ENCODE data around the gene ARHGAP18.

ARHGAP18 gene

GRCh38 chr6:129665555-129665954, 44.4 kb downstream of the ARHGAP18 start:
- FAIRE-seq, result no peak

GRCh38 chr6:129663531-129663930, 46.4 kb downstream of the ARHGAP18 start:
- FAIRE-seq, result no peak

DNA sequence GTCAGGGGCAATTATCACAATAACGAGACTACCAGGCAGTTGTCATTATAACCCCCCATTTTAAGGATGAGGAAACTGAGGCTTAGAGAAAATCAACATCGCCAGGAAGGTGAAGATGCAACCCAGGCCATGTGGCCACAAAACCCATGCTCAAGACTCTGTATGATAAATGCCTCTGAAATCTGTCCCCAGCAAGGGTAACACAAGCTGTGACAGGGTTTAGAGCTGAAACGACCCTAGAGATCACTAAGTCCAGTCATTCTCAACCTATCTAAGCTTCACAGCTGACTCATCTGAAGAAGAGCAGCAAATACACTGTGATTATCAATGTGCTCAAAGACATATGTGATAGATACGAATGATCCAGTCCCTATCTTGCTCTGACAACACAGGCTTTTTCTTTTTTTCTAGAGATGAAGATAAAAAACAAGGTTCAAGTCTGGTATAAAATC, 47.0 kb downstream of the ARHGAP18 start:
- no peak for FAIRE-seq

- no peak for FAIRE-seq
Observed at GRCh38 chr6:129662406-129662766, 47.6 kb downstream of the ARHGAP18 start.

GRCh38 chr6:129661536-129662405, 48.2 kb downstream of the ARHGAP18 start:
- FAIRE-seq, result no peak

- FAIRE-seq, result no peak
Observed at GRCh38 chr6:129660346-129660676, 49.7 kb downstream of the ARHGAP18 start.

DNA sequence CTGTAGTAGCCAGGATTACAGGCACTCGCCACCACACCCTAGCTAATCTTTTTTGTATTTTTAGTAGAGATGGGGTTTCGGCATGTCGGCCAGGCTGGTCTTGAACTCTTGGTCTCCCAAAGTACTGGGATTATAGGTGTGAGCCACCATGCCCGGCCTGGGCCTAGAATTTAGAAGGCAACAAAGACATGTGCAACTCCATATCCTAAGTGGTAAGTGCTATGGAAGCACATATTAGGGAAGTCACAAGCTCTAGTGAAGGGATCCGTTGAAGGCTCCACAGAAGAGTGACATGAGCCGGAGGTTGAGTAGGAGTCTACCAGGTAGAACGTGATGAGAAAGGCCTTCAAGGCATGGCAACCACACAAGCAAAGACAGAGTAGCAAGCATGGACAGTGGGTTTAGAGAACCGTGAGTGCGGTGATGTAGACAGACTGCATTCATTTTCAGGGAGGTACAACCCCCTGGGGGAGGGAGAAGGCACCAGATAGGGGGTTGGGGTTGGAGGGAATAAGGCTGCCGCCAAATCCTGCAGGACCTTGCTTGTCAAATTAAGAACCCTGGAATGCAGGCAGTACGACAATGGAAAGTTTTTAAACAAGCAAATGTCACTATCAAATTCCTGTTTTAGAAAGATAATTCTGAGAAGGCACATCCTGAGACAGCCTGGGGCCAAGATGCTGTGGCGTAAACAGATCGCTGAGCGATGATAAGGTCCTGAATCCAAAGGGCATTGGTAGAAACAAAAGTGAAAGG, 50.2 kb downstream of the ARHGAP18 start:
- no peak for FAIRE-seq

DNA sequence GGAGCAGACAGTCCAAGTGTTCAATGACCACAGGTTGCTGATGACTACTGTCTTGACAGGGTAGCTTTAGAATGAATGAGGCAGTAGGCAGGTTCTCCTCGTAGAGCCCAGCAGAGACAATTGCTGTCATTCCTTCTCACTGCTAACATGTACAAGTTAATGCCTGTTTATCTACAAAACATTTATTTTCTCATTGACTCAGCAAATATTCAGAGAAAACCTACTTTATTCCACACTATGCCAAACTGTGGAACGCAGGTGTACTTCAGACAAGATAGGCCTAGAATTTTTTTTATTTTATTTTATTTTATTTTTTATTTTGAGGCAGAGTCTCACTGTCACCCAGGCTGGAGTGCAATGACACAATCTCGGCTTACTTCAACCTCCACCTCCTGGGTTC, 50.8 kb downstream of the ARHGAP18 start:
- no peak for FAIRE-seq

GRCh38 chr6:129657483-129657882, 52.5 kb downstream of the ARHGAP18 start:
- no peak for FAIRE-seq

GRCh38 chr6:129655334-129655733, 54.6 kb downstream of the ARHGAP18 start:
- FAIRE-seq, result no peak

DNA sequence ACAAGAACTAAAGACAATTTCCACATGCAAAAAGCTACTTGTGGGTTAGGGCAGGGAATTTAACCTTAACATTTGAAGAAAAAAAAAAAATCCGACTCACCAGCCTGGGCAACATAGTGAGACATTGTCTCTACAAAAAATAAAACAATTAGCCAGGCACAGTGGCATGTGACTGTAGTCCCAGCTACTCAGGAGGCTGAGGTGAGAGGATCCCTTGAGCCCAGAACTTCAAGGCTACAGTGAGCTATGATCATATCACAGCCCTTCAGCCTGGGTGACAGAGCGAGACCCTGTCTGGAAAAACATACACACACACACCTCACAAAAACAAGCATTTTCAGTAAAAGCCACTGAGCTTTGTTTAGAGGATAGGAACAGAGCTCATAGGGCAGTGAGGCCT, 56.2 kb downstream of the ARHGAP18 start:
- FAIRE-seq, result no peak

DNA sequence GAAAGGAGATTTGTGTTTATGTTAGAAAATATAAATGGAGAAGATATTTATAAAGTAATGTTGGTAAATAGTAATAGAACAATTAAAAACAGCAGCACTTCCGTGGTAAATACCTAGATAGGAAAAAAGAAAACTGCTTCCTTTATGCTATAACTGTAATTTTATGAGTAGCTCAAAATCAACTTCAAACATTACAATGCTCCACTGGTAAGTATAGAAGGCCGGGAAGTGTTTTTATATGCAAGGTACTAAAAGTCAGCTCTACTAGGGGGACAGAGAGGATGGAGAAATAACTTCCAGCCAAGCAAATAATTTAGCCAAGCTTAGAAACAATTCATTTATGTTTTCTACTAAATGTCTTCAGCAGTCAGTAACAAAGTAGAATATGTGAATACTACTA, 56.7 kb downstream of the ARHGAP18 start:
- no peak for FAIRE-seq

GRCh38 chr6:129651291-129651691, 58.7 kb downstream of the ARHGAP18 start:
- FAIRE-seq, result no peak

GRCh38 chr6:129648819-129649491, 61.0 kb downstream of the ARHGAP18 start:
- no peak for FAIRE-seq

DNA sequence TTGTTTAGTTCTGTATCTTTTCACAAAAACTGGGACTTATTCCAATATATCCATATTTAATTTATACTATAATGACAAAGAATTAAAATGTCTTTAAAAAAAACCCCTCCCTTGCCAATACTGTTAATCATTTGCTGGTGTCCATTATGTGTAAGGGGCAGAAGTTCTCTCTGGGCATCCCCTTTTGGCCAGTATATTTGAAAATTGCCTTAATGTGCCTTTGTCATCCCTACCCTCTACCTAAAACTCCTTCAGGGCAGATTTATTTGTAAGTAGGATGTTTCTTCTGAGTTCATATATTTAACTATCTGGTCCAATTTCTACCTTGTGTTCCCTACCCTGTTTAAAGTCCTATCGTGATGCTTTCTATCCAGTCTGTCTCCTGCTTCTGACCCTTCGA, 62.9 kb downstream of the ARHGAP18 start:
- FAIRE-seq, result no peak

DNA sequence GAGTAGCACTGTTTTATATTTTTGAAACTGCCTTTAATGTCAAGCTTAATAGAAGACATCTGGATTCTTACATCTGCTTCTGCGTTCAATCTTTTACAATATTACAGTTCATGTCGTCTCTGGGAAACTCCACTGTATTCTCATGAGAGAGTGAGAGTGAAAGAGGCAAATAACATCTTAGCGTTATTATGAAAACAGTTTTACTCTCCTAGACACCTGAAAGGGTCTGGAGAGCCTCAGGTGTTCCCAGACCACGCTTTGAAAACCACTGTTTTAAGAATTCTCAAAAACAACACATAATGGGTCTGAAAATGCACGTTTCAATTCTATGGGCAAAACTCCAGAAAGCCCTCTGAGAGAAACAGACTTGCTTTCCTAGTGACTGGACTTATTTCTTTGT, 63.3 kb downstream of the ARHGAP18 start:
- no peak for FAIRE-seq

DNA sequence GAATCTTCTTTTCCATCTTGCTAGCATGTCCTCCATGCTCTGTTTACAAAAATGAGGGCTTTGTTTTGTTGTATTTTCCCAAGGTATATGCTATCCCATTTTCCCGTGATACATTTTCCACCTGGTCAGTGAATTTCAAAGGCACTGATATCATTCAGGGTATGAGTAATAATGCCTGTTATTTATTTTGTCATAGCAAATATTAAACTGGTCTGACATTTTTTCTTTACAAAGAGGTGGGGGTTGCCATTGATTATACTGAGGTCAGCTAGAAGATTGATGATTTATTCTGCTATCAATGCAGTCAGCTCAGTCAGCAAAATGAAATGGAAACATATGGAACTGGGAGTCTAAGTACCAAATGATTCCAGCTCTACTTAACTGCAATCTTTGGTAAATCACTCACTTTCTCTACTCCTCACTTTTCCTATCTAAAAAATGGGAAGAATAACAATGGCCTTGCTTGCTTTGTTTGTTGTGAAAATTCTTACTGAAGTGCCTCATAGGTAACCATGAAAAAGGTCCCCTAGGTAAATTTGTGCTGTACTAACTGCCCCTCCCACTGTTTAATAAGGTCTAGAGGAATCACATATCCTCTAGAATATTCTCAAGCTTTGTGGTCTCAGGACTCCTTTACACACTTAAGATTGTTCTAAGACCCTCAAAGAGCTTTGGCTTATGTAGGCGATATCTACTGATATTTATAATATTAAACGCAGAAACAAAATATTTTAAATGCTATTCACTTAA, 64.0 kb downstream of the ARHGAP18 start:
- FAIRE-seq, result no peak

DNA sequence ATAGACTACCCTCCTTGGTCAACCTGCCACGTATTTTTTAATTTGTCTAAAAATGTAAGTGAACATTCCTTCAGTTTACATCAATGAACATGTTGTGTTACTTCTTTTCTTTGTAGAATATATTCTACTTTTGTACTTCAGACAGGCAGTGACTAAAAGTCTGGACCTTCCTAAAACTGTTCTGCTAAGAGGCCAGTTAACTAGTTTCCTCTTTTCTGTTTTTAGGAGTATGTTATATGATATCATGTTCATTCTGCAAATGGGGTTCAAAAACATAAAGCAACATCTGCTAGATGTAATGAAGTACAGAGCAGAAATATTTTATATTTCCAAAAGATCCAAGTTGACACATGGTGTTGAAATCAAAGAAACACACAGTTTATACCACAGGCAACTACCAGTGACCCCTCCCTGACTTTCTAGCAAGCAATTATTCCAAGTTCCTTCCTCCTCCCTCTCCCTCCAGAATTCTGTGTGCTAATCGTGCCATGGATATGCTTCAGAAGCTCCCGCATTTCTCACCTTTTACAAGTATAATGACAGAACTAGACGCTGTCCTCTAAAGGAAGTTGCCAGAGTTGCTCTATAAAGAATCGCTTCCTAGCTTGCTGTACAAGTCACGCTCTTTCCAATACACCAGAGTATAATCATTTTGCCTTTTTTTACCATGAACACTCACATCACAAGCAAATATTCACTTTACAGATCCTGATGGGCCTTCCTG, 64.7 kb downstream of the ARHGAP18 start:
- no peak for FAIRE-seq

DNA sequence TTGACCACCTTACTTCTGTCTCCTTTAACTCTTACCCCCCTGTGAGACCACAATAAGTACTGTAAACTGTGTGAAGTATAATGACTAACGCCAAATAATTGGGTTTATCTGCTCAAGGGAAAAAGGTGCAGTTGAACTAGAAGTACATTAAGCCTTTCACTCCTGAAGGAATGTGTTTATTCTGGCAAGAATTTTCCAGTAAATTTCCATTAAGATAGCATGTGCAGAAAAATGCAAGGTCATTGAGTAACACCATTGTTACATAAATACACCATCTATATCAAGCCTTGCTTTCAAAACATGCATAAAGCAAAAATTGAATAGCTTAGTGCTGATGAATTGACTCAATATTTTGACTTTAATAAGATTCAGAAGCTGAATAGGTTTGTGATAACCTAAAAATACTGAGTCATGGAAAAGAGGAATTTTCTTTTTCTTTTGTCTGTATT, 65.4 kb downstream of the ARHGAP18 start:
- FAIRE-seq, result no peak

GRCh38 chr6:129643968-129644367, 66.0 kb downstream of the ARHGAP18 start:
- no peak for FAIRE-seq

DNA sequence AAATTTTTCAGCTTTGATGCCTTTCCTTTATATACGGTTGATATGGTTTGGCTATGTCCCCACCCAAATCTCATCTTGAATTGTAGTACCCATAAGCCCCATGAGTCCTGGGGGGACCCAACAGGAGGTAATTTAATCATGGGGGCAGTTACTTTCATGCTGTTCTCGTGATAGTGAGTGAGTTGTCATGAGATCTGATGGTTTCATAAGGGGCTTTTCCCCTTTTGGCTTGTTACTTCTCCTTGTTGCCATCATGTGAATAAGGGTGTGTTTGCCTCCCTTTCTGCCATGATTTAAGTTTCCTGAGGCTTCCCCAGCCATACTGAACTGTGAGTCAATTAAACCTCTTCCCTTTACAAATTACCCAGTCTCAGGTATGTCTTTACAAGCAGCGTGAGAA, 66.8 kb downstream of the ARHGAP18 start:
- no peak for FAIRE-seq

DNA sequence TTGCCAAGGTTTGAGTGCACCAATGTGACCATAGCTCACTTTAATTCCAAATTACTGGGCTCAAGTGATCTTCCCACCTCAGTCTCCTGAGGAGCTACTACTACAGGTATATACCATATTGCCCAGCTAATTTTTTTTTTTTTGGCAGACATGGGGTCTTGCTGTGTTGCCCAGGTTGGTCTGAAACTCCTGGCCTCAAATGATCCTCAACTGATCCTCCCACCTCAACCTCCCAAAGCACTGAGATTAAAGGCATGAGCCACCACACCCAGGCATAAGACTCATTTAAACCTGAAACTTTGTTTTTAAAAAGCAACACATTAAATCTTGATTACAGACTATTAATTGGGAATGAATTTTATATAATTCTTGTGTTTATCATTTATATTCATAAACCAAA, 67.7 kb downstream of the ARHGAP18 start:
- no peak for FAIRE-seq
